ENCODE data around the gene PRG2.
"Not testable (repeated sequence)": the region's sequence is repeated elsewhere in the genome, so short reads cannot be mapped to it uniquely, and the experiment has no call there.

Gene PRG2

DNA sequence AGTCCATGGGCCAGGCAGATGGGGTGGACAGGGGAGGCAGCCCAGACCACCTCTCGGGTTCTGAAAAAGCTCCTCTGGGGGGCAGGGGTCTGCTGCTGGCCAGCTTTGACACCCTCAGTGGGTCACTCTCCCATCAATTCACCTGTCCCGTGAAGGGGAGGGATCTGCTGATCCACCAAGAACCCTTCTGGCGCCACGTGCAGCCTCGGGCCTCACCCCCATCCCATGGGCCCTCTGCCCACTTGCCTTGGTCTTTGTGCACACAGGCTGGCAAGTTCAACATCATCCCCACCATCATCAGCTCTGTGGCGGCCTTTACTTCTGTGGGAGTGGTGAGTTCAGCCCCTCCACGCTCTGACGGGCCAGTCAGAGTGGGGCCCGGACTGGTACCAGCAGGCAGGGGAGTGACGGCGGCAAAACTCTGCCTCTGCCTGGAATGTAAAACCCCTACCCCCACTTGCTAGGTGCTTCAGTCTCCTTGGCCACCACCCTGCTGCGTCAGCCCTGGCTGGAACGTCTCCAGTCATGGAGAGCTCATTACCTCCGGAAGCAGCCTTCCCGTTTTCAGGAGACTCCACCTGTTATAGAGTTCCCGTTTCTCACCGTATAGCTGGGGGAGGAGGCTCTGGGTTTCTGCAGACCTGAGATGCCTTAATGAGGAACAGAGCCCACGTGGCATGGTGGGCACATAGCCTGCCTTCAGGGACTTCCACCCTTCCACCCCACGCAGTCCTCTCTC, 22.2 kb downstream of the PRG2 start:
- DNase-seq (ENCODE audit: low spot score): no peak

DNA sequence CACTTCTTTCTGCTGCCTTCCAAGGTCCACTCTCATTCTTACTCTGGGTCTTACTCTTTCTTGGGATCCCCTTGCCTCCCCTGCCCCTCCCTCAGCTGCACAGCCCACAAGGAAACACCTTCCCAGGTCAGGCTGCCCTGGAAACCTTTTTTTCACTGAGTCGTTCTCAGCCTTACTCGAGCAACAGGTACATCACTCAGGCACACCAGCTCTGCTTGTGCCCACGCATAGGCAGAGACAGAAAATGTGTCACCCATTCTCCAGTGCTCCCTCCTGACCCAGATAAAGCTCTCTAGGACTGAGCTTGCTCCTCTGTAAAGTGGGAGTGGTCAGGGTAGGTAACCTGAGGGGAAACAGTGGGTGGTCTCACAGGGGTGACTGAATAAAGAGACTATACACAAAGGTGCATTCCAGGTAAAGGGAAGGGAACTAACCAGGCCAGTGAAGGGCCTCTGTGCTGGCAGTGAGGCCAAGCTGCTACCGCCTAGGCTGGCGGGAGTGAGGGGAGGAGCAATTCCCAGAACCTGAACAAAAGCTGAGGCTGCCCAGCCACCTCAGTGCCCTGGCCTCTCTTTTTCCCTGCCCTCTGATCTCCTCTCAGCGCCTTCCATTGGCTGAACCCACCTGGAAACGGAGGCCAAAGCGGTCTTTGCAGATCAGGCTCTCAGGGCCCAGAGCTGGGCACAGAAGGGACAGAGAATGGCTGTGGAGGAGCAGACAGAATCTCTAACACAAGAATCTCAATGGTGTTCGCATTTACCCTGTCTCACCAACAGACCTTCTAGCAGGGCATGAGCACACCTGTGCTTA, 25.4 kb downstream of the PRG2 start:
- no peak for DNase-seq (ENCODE audit: low spot score)

GRCh38 chr11:57363131-57364080, 27.0 kb downstream of the PRG2 start:
- DNase-seq (ENCODE audit: low spot score): no peak

DNA sequence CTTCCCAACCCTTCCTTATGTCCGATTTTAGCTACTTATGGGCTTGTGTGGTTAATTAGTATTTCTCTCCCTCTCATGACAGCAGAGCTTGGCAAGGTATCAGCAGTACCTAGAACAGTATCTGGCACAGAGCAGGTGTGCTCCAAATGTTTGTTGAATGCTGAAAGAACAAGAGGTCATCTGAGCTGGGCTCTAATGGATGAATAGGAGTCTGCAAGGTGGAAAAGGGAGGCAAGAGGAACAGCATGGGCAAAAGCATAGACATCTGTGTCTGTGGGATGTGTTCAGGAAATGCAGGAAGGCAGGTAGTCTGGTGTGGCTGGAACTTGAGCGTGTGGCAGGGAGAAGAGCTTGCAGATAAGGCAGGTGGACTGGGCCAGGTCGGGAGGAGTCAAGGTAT, 28.5 kb downstream of the PRG2 start:
- DNase-seq (ENCODE audit: low spot score): no peak

DNA sequence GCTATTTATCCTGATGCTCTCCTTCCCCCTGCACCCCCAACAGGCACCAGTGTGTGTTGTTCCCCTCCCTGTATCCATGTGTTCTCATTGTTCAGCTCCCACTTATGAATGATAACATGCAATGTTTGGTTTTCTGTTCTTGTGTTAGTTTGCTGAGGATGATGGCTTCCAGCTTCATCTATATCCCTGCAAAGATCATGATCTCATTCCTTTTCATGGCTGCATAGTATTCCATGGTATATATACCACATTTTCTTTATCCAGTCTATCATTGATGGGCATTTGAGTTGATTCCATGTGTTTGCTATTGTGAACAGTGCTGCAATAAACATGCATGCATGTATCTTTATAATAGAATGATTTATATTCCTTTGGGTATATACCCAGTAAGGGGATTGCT, 29.0 kb downstream of the PRG2 start:
- DNase-seq (ENCODE audit: low spot score): not testable (repeated sequence)

DNA sequence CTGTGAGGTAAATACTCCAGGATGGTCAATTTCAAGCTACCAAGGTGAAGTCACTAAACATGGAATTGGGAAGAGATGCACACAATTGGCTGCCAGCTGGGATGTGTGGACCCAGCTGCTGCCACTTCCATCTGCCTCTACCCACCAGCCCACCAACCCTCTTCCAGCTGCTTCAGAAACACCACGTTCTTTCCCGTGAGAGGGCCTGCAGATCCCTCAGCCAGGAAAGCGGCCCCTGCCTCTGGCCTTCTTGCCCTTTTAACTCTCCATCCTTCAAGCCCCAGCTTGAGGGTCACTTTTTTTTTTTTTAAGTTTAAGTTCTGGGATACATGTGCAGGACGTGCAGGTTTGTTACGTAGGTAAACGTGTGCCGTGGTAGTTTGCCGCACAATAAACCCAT, 29.5 kb downstream of the PRG2 start:
- DNase-seq (ENCODE audit: low spot score): no peak

GRCh38 chr11:57359896-57360690, 30.4 kb downstream of the PRG2 start:
- DNase-seq (ENCODE audit: low spot score): no peak

DNA sequence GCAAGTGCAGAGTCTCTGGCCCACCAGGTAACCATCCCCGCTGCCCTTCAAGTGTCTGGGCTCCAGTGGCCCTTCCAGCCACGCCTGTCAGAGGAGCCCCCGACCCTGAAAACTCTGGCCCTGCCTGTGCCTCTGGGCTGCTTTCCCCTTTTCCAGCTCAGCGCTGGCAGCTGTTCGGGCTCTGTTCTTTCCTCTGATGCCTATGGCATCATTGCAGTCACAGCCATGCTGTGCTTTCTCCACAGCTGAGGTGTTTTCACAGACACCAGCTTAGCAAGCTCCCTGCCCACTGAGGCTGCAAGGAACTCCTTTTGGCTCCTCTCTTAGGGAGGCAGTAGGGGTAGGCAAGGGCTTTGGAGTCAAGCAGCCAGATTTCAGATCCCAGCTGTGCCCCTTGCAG, 31.1 kb downstream of the PRG2 start:
- no peak for DNase-seq (ENCODE audit: low spot score)

- no peak for DNase-seq (ENCODE audit: low spot score)
These were observed 31.5 kb downstream of the PRG2 start for GRCh38 chr11:57358991-57359390.

DNA sequence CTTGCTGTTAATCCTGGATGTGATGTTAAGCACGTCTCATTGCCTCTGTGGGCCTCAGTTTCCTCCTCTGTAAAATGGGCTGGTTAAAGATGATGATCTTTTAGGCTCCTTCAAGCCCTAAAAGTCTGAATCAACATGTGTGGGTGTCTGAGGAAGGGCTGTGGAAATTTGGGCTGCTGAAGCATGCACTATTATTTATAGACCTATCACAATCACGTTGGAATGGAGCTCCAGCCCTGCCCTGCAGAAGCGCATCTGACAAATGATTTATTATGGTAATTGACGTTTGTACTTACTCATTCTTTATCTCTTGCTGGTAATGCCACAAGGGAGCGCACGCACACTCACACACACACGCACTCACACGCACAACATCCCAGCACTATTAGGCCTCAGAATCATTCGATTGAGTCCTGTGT, 31.9 kb downstream of the PRG2 start:
- no peak for DNase-seq (ENCODE audit: low spot score)

DNA sequence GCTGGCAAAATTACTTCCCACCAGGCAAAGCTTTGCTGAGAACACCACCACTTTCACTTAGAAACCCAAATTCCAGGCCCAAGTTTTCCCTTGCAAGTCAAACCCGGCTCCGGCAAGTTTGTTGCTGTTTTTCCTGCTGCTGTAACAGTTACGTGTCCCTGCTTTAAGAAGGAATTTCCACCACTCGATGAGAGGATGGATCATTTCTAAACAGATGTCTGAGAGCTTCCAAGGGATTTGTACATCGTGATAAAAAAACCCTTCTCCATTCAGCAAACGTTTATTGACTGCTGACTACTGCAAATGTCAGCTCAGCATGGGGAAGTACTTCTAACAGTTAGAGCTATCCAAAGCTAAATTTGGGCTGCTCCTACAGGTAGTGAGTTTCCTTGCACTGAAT, 32.6 kb downstream of the PRG2 start:
- no peak for DNase-seq (ENCODE audit: low spot score)

GRCh38 chr11:57357310-57357709, 33.1 kb downstream of the PRG2 start:
- no peak for DNase-seq (ENCODE audit: low spot score)

- no peak for DNase-seq (ENCODE audit: low spot score)
These were observed 34.2 kb downstream of the PRG2 start for GRCh38 chr11:57356268-57356667.

GRCh38 chr11:57354699-57355098, 35.8 kb downstream of the PRG2 start:
- DNase-seq (ENCODE audit: low spot score): no peak

DNA sequence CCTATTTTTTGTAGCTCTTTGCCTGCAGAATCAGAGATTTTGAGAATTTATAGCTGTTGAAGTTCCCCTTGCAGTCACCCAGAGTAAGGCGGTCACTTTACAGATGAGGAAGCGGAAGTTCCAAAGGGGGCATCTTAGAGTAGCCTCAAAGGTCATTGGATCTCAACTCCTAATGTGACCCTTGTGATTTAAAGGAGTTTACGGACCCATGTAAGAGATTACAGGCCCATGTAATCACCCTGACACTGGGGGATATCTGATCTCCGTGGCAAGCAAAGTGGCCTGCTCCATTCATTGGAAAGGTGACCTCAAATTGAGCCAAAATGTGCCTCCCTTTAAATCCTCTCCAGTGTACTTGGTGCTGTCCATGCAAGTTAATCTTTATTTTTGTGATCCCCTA, 36.6 kb downstream of the PRG2 start:
- DNase-seq (ENCODE audit: low spot score): no peak

DNA sequence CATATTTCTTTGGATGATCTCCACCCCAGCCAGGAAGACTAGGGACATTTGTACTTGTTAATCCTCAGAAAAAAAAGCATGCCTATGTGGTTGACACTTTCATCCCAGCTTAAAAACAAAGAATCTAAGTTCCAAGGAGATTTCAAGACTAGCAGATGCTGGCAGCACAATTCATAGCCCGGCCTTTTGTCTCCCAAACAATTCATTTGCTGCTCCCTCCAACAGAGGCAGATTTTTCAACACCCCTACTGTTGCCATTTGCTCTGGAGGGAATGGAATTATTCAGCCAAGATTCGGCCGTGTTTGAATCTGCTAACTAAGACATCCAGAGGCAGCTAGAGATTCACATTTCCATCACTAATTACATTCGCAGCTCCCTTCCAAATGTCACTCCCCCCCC, 37.0 kb downstream of the PRG2 start:
- DNase-seq (ENCODE audit: low spot score): no peak

DNA sequence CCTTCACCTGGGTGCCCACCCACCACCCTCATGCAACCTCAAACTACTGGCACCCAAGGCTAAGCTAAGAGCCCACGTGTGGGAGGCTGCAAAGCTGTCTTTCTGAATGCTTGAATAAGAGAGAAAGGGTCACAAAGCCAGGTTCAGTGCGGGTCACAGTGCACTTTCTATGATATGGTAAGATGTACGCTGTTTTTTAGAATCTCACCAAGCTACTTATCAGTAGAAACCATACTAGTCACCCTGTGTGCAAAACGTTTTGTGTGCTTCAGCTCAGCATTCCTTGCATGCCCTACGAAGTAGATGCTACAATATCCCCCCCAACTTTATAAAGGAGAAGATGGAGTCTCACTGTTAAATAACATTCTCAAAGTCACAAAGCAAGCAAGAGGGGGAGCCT, 37.4 kb downstream of the PRG2 start:
- DNase-seq (ENCODE audit: low spot score): no peak

- DNase-seq (ENCODE audit: low spot score): peak; percentile 41
These were observed 40.8 kb downstream of the PRG2 start for GRCh38 chr11:57349491-57350274.

DNA sequence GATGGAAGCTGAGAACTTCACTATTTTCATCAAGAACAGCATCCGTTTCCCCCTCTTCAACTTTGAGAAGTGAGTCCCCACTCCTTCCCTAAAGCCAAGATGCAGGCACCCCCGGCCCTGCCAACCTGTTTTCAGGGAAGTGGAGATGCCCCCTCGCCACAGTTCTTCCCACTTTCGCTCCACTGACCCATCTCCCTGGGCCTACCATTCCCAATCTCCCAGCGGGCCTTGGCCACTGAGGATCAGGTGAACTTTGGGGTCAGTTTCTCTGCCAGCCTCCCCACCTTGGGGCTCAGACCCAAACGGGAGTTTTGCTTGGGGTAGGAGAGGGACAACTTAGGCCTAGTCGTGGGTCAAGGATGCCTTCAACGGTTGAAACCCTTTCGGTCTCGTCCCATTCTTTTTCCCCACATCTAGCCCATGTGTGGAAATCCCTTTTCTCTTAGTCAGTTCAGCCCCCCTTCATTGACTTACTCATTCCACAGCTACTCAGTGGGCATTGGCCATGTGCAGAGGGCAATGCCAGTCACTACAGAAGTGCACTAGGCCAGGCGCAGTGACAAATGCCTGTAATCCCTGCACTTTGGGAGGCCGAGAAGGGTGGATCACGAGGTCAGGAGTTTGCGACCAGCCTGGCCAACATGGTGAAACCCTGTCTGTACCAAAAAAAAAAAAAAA, 41.7 kb downstream of the PRG2 start:
- DNase-seq (ENCODE audit: low spot score): no peak

DNA sequence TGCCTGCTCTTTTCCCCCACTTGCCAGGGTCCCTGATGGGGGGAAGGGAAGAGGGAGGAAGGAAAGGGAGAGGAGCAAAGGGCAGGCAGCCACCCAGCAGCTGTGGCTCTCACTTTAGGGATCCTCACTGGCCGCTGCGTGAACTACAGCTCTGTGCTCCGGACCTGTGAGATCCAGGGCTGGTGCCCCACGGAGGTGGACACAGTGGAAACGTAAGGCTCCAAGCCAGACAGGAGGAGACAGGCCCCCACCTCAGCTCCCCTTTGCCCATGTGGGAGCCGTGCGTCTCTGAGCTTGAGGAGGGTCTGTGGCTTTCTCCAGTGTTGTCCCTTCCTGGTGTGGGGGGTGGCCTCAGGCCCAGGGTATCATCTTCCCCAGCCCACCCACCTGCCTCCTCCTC, 42.4 kb downstream of the PRG2 start:
- no peak for DNase-seq (ENCODE audit: low spot score)
